Measurements from ENCODE around the gene GRM8.

- no peak for TF ChIP-seq ZNF565 (CRISPR knock-in tag; conservative IDR thresholded peaks at IDR 0.05; ENCODE audit: low read depth)
- TF ChIP-seq ZFP3 (CRISPR knock-in tag; IDR thresholded peaks at IDR 0.05) = no peak
- TF ChIP-seq ESRRG (CRISPR knock-in tag; IDR thresholded peaks at IDR 0.05) = no peak
- TF ChIP-seq, protein P1, sequence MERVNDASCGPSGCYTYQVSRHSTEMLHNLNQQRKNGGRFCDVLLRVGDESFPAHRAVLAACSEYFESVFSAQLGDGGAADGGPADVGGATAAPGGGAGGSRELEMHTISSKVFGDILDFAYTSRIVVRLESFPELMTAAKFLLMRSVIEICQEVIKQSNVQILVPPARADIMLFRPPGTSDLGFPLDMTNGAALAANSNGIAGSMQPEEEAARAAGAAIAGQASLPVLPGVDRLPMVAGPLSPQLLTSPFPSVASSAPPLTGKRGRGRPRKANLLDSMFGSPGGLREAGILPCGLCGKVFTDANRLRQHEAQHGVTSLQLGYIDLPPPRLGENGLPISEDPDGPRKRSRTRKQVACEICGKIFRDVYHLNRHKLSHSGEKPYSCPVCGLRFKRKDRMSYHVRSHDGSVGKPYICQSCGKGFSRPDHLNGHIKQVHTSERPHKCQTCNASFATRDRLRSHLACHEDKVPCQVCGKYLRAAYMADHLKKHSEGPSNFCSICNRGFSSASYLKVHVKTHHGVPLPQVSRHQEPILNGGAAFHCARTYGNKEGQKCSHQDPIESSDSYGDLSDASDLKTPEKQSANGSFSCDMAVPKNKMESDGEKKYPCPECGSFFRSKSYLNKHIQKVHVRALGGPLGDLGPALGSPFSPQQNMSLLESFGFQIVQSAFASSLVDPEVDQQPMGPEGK (CRISPR knock-in tag; IDR thresholded peaks at IDR 0.05; ENCODE audit: borderline replicate concordance) = no peak
- no peak for TF ChIP-seq ZC3H10 (CRISPR knock-in tag; IDR thresholded peaks at IDR 0.05)
- TF ChIP-seq CREB5 (CRISPR knock-in tag; IDR thresholded peaks at IDR 0.05; ENCODE audit: low read depth) = no peak
- TF ChIP-seq, protein P2, sequence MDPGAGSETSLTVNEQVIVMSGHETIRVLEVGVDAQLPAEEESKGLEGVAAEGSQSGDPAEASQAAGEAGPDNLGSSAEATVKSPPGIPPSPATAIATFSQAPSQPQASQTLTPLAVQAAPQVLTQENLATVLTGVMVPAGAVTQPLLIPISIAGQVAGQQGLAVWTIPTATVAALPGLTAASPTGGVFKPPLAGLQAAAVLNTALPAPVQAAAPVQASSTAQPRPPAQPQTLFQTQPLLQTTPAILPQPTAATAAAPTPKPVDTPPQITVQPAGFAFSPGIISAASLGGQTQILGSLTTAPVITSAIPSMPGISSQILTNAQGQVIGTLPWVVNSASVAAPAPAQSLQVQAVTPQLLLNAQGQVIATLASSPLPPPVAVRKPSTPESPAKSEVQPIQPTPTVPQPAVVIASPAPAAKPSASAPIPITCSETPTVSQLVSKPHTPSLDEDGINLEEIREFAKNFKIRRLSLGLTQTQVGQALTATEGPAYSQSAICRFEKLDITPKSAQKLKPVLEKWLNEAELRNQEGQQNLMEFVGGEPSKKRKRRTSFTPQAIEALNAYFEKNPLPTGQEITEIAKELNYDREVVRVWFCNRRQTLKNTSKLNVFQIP (CRISPR knock-in tag; IDR thresholded peaks at IDR 0.05; ENCODE audit: borderline replicate concordance, low read depth) = no peak
- no peak for TF ChIP-seq GLIS3 (CRISPR knock-in tag; IDR thresholded peaks at IDR 0.05)
These were observed 252.0 kb downstream of the GRM8 start for GRCh38 chr7:127000725-127001124.
